HFF-Myc (cell line): ENCODE measurements around the gene TIMM44.

Experiments
- DNase-seq: peaks from one replicate; pipeline ENCODE4 v3.0.0-alpha.2; 2011; ENCODE audit warnings: low read depth; ENCODE audit errors: extremely low read depth
- H3K4me3 ChIP-seq: replicated peaks from 2 replicates; pipeline ENCODE4 v1.5.1; 2011; ENCODE audit warnings: low read depth, mild to moderate bottlenecking, control low read depth, low read length
- CTCF ChIP-seq: IDR thresholded peaks from 2 replicates; pipeline ENCODE4 v1.5.1; 2012; ENCODE audit warnings: mild to moderate bottlenecking, low read depth, low read length, control low read depth; ENCODE audit errors: missing control alignments

Gene TIMM44

DNA sequence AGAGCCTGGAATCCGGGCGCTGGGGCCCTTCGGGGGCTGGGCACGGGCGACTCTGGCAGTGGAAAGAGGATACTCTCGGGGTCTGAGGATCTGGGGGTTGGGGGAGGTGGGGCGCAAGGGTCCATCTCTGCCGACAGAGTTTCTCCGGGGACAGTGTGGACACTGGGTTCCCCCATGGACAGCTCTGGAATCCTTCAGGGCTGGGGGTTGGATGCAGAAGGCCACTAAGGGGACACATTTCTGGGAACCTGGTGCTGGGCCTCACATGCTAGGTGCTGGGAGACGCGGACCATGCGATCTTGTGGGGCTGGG is 26.6 kb downstream of the TIMM44 start:
- H3K4me3 ChIP-seq = peak overlapping the region; percentile 13; the same call in 1 of the 2 replicates

GRCh38 chr19:7916103-7916954 is 27.1 kb downstream of the TIMM44 start:
- no peak for TF ChIP-seq CTCF
- DNase-seq = no peak
- peak overlapping the region; percentile 24 for H3K4me3 ChIP-seq

More for the DNA sequence above, 26.6 kb downstream of the TIMM44 start:
- TF ChIP-seq CTCF = no peak
- DNase-seq = no peak

DNA sequence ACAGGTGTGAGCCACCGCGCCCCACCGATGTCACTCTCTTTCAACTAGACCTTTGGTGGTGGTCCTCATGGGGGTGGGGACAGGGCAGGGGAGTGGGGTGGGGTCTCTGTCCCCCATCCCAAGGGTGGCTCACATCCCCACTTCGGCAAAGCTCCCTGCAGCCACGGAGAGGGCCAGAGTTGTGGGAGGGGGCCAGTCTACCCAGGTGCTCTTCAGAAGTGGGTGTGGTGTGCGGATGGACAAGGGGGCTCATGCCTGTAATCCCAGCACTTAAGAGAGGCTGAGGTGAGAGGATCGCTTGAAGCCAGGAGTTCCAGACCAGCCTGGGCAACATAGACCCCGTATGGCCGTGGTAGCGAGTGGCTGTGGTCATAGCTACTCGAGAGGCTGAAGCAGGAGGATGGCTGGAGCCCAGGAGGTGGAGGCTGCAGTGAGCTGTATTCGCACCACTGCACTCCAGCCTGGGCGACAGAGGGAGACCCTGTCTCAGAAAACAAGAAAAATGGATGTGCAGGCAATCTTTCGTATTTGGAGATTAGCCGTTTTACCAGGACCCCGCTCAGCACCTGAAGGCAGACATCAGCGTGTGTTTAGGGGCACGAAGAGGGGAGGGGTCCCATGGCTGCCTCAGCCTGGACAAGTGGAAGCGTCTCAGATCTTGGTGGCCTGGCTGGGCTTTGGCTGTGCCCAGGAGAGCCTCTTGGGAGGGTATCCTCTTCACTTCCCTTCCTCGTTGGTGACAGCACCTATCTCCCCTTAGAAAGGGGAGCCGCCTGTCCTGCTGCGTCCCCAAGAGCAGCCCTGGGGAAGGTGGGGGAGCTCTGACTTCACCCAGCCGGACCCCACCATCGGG is 28.0 kb downstream of the TIMM44 start:
- no peak for TF ChIP-seq CTCF
- no peak for DNase-seq
- no peak overlapping the region for H3K4me3 ChIP-seq

DNA sequence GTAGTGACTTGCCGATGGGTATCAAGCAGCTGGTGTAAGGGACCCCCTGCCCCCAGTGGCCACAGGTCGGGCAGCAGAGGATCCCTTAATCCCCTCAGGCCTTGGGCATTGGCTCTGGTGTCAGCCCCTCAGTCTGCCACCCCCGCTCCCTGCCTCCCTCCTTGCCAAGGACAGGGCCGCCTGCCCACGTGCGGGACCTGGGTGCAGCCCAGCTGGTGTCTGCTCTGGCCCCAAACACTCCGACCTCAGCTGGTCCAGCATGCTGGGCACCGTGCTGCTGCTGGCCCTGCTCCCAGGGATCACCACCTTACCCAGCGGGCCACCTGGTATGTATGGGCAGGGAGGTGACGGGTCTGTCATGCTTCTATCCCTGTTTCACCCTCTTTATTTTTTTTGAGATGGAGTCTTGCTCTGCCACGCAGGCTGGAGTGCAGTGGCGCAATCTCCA is 28.8 kb downstream of the TIMM44 start, which contains the start of gene TGFBR3L:
Gene TGFBR3L, plus strand, starts transcription at position 233 of the 448 bp plus-strand sequence.
- H3K4me3 ChIP-seq = no peak within 1 kb of the TSS
- no peak for TF ChIP-seq CTCF

GRCh38 chr19:7914099-7914498 is 29.4 kb downstream of the TIMM44 start:
- no peak for DNase-seq
- no peak for TF ChIP-seq CTCF
- no peak overlapping the region for H3K4me3 ChIP-seq

More for the DNA sequence above, 28.8 kb downstream of the TIMM44 start, which contains the start of gene TGFBR3L:
- DNase-seq = no peak

DNA sequence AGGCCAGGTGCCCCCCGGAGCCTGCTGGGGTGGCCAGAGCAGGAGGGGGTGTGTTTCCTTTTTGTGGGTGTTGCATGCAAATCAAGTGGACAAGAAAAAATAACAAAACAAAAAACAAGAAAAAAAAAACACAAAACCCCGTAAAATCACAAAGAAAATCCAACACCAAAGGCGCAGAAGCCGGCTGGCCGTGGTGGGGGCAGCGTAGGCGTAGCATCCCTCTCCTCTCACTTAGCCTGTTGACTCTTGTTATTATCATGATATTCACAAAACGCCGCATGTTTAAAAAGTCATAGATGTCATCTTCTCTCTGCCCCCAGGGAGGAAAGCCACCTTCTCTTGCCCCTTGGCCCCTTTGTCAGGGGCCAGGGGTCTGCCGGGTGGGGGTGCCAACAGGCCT is 29.8 kb downstream of the TIMM44 start:
- DNase-seq = no peak
- H3K4me3 ChIP-seq = no peak overlapping the region
- no peak for TF ChIP-seq CTCF
